GM18951 (cell line): ENCODE results near the gene SUGCT.
"Not testable (repeated sequence)": the region's sequence is repeated elsewhere in the genome, so short reads cannot be mapped to it uniquely, and the experiment has no call there.

ENCODE experiments used
- POLR2A ChIP-seq: IDR thresholded peaks from 4 replicates; pipeline ENCODE4 v1.6.1; 2011; ENCODE audit warnings: mild to moderate bottlenecking; ENCODE audit not compliant: insufficient read length, insufficient read depth; ENCODE audit errors: extremely low read depth
- in situ Hi-C: fragments of 300-500 bp; cut with MboI; formaldehyde crosslinking; loops from one replicate; pipeline ENCODE4 v1.12.0; 2022; ENCODE audit warnings: low sequenced_read_pairs, mixed read lengths, inconsistent platforms; ENCODE audit not compliant: unreplicated experiment

The SUGCT gene

GRCh38 chr7:40646717-40647116 is 511.9 kb downstream of the SUGCT start:
- in situ Hi-C loops, result no loop called here
- TF ChIP-seq POLR2A, result no peak

DNA sequence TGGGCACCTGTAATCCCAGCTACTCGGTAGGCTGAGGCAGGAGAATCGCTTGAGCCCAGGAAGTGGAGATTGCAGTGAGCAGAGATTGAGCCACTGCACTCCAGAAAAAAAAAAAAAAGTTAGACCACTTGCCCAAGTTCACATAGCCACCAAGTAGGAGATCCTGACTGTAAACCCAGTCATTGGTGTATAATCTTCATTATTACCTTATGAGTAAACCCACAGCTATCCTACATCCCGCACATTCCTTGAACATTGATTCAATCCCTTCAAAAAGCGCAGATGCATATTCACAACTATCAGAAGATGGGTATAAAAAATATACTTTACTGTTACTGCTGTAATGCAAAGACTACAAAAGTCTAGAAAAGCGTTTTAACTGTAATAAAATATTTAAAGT is 512.9 kb downstream of the SUGCT start:
- in situ Hi-C loops, result no loop called here

GRCh38 chr7:40649247-40649646 is 514.4 kb downstream of the SUGCT start:
- no peak for TF ChIP-seq POLR2A
- in situ Hi-C loops, result no loop called here

More for the DNA sequence above, 512.9 kb downstream of the SUGCT start:
- TF ChIP-seq POLR2A, result no peak

GRCh38 chr7:40650903-40651302 is 516.1 kb downstream of the SUGCT start:
- in situ Hi-C loops, result not testable (repeated sequence)

DNA sequence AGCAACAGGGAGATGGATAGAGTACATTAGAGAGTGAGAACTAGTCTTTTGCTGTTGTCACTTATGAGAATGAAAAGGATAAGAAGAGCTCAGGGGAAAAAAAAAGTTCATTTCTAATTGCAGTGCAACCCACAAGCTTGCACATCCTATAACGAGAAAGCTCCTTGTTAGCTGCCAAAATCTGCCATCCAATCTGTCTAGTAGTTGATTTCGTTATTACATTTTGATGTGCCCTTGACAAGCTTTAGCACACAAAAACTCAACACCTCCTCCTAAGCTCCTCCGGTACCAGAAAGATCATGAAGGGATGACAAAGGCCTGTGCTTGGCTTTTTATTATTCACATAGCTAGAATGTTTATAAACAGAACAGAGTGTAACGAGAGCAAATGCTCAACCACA is 519.4 kb downstream of the SUGCT start:
- no peak for TF ChIP-seq POLR2A
- in situ Hi-C loops, result no loop called here

DNA sequence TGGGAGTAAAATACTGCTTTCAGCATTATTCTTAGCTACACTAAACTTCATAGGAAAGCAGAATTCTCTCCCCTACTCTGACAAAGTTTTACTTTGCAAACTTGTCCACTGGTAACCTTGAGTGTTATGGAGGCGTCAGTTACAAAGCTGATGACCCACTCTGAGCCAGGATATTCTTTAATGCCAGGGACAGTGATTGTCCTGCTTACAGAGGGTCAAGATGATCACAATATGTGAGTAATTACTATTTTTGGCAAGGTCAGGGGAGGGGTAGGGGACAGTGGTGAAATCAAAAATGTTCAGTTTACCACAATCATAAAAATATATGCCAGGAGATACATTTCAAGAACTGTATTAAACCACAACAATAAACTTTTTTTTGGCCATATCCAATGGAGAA is 520.6 kb downstream of the SUGCT start:
- in situ Hi-C loops, result no loop called here
- TF ChIP-seq POLR2A, result no peak

DNA sequence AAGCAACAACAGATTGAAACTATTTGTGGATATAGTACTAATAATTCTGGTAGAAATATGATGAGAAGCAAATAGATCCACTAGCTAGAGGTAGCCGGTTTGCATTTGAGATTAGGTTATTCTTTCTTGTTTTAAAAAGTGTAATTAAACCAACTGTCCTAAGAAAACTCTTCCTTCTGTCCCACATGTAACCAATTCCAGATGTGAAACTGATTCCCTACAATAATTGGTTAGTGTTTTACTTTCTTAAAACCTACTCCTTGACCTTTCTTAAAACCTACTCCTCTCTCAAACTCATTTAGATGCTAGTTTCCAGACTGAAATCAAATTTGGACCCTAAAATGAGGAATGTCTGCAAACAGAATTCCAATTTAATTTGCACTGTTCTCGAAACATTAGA is 521.5 kb downstream of the SUGCT start:
- in situ Hi-C loops, result no loop called here

DNA sequence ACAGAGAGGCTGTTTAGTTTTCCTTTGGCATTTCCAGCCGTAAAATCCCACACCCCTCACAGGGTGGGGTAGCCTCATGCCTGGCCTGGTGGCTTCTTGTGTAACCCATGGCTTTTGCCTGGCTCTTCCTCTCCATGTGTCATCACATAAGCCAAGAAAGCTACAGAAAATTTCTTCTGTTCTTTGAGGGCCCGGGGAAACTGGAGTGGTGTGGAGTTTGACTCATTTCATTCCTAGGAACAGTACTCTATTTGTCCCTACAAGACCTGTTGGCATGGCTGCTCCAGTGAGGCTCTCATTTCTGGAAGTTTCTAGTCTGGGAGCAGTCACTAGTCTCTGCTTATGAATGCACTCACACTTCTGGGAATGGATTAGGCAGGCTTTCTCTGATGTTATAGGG is 523.9 kb downstream of the SUGCT start:
- in situ Hi-C loops, result no loop called here
- TF ChIP-seq POLR2A, result no peak

More for the DNA sequence above, 521.5 kb downstream of the SUGCT start:
- no peak for TF ChIP-seq POLR2A

- in situ Hi-C loops, result no loop called here
- no peak for TF ChIP-seq POLR2A
These were observed 524.4 kb downstream of the SUGCT start for GRCh38 chr7:40659231-40659630.

- in situ Hi-C loops, result no loop called here
- TF ChIP-seq POLR2A, result no peak
These were observed 538.5 kb downstream of the SUGCT start for GRCh38 chr7:40673285-40673684.

DNA sequence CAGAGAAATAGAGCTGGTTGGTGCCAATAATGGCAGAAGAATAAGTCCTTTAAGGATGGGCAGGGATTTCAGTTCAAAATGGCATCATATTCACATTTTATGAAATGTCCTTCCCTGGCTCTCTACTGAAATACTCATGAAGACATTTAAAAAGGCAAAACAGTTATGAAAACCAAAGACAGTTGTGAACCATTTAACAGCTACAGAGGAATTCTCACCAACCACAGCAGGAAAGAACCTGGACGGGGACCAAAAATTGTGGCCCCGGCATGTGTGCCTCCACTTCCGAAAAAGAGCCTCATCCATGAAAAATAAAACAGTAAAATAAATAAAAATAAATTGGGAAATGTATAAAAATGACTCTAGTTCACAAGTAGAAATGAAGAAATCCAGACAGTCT is 539.5 kb downstream of the SUGCT start:
- TF ChIP-seq POLR2A, result no peak
- in situ Hi-C loops, result no loop called here

DNA sequence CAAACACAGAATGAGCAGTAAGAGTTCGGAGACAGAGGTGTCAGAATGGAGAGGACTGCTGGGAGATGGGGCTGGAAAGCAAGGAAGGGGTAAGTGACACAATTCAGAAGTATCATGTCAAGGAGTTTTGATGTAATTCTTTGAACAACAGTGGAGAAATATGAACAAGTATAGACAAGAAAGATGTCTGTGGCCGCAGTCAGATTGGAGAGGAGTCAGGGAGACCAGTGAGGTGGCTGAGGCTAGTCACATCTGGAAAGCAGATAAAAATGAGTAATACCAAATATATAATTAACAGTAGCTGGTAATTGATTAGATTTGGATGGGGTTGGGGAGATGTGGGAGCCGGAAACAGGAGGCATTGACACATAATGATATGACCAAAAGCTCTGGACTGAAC is 540.9 kb downstream of the SUGCT start:
- no peak for TF ChIP-seq POLR2A
- in situ Hi-C loops, result no loop called here

- in situ Hi-C loops, result no loop called here
- TF ChIP-seq POLR2A, result no peak
These were observed 541.4 kb downstream of the SUGCT start for GRCh38 chr7:40676221-40676620.

DNA sequence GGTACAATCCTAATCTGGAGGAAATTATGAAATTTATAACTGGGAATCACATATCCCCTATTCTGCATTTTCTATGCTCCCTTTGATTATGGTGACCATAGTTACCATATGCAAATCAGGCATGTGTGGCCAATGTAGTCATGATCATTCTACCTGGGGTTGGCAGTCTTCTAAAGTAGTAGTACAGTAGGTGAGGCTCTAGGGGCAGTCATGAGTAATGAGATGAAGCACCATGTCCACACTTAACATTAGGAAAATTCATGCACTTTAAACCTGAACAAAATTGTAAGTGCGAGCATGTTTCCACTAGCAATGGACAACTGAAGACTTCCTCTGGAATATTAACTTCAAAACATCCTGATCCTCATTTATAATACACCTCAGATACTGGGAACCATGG is 545.9 kb downstream of the SUGCT start:
- TF ChIP-seq POLR2A, result no peak
- in situ Hi-C loops, result no loop called here

GRCh38 chr7:40682696-40683095 is 547.9 kb downstream of the SUGCT start:
- TF ChIP-seq POLR2A, result no peak
- in situ Hi-C loops, result no loop called here
